Right atrium auricular region (tissue), 2 donors: ENCODE data around the gene ITSN1. TPM values are rescaled to one million over a fixed set of nuclear protein-coding genes. Genes with fewer than 3 reads are reported as not detected.
"Not testable (repeated sequence)": the region's sequence is repeated elsewhere in the genome, so short reads cannot be mapped to it uniquely, and the experiment has no call there.

ENCODE experiments used
- DNase-seq: peaks from one replicate; pipeline ENCODE4 v3.0.0-alpha.2; 2019; ENCODE audit warnings: low spot score
- H3K27ac ChIP-seq, 2 donors: fragments of 200-600 bp; sonication (generic); 1 replicate in 1 of 2; 2 replicates in 1 of 2; pipeline ENCODE4 v1.5.1; 2016 to 2019
- H3K27me3 ChIP-seq, 2 donors: fragments of 200-600 bp; sonication (generic); one replicate each; pipeline versions ENCODE4 v1.5.1 to v1.6.0; 2017 to 2019
- H3K36me3 ChIP-seq: fragments of 200-600 bp; sonication (generic); one replicate; pipeline ENCODE4 v1.5.1; 2016
- H3K4me1 ChIP-seq, 2 donors: fragments of 200-600 bp; sonication (generic); one replicate each; pipeline versions ENCODE4 v1.5.1 to v1.6.0; 2017 to 2019
- H3K4me3 ChIP-seq, 2 donors: fragments of 200-600 bp; sonication (generic); 1 replicate in 1 of 2; 2 replicates in 1 of 2; pipeline ENCODE4 v1.5.1; 2017 to 2019; ENCODE audit warnings: mild to moderate bottlenecking in 1 of 2, moderate library complexity in 1 of 2
- H3K9me3 ChIP-seq, 2 donors: fragments of 200-600 bp; sonication (generic); one replicate each; pipeline ENCODE4 v1.5.1; 2019
- CTCF ChIP-seq, 2 donors: fragments of 200-600 bp; sonication (generic); IDR thresholded peaks; one replicate each; pipeline ENCODE4 v1.5.1; 2019; ENCODE audit warnings: antibody characterized with exemption in 2 of 2
- total RNA-seq, 2 donors: library from RNA; depleted of rRNA; stranded (reverse); fragments of >200 nt; gene quantifications; one replicate each; pipeline ENCODE4 v1.1.0, GENCODE V29; 2016

Gene ITSN1
- total RNA-seq, 2 donors from 2014 or later: 49.9 to 54.9 TPM

DNA sequence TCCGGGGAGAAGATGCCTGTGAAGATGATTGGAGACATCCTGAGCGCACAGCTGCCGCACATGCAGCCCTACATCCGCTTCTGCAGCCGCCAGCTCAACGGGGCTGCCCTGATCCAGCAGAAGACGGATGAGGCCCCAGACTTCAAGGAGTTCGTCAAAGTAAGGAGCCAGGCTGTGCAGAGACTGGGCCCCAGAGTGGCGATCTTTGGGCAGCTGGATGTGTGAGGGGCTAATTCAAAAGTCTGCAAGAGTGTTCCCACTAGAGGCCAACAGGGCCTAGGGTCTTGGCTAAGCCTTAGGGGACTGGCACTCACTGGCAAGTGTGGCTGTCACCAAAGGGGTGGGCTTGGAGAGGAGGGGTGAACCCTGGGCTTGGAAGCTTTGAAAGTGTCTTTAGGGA is 222.9 kb downstream of the ITSN1 start:
- Histone ChIP-seq H3K9me3 (no peaks in the 10 kb centered on the region), H3K27ac (no peak overlapping the region), H3K36me3 (no peaks in the 10 kb centered on the region), H3K27me3 (no peaks in the 10 kb centered on the region), H3K4me3 (no peak overlapping the region), H3K4me1 (no peaks in the 10 kb centered on the region)
- TF ChIP-seq CTCF (IDR thresholded peaks at IDR 0.05): no peak
- no peak for DNase-seq

- H3K27me3 ChIP-seq: no peaks in the 10 kb centered on the region
These were observed 223.8 kb downstream of the ITSN1 start for GRCh38 chr21:33865996-33866575.

GRCh38 chr21:33866826-33867225 is 224.5 kb downstream of the ITSN1 start:
- Histone ChIP-seq H3K36me3 (no peaks in the 10 kb centered on the region), H3K4me3 (no peak overlapping the region), H3K27ac (no peak overlapping the region)

More at GRCh38 chr21:33865996-33866575, 223.8 kb downstream of the ITSN1 start:
- no peaks in the 10 kb centered on the region for H3K36me3 ChIP-seq
- H3K4me3 ChIP-seq: no peak overlapping the region
- H3K4me1 ChIP-seq: no peaks in the 10 kb centered on the region
- DNase-seq: no peak
- no peaks in the 10 kb centered on the region for H3K9me3 ChIP-seq
- H3K27ac ChIP-seq: no peak overlapping the region
- no peak for TF ChIP-seq CTCF (IDR thresholded peaks at IDR 0.05)

DNA sequence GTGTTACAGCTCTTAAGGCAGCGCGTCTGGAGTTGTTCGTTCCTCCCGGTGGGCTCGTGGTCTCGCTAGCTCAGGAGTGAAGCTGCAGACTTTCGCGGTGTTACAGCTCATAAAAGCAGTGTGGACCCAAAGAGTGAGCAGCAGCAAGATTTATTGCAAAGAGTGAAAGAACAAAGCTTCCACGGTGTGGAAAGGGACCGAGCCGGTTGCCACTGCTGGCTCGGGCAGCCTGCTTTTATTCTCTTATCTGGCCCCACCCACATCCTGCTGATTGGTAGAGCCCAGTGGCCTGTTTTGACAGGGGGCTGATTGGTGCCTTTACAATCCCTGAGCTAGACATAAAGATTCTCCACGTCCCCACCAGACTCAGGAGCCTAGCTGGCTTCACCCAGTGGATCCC is 225.6 kb downstream of the ITSN1 start:
- H3K4me3 ChIP-seq, H3K4me1 ChIP-seq, H3K36me3 ChIP-seq, H3K9me3 ChIP-seq, DNase-seq, H3K27ac ChIP-seq, H3K27me3 ChIP-seq: not testable (repeated sequence)

More at GRCh38 chr21:33866826-33867225, 224.5 kb downstream of the ITSN1 start:
- Histone ChIP-seq H3K9me3 (no peaks in the 10 kb centered on the region), H3K4me1 (no peaks in the 10 kb centered on the region), H3K27me3 (no peaks in the 10 kb centered on the region)
- DNase-seq: no peak
- no peak for TF ChIP-seq CTCF (IDR thresholded peaks at IDR 0.05)

GRCh38 chr21:33869873-33870272 is 227.6 kb downstream of the ITSN1 start:
- Histone ChIP-seq H3K9me3 (no peaks in the 10 kb centered on the region), H3K27me3 (no peaks in the 10 kb centered on the region), H3K27ac (no peak overlapping the region), H3K36me3 (no peaks in the 10 kb centered on the region), H3K4me1 (no peaks in the 10 kb centered on the region), H3K4me3 (no peak overlapping the region)
- no peak for TF ChIP-seq CTCF (IDR thresholded peaks at IDR 0.05)
- DNase-seq: no peak

DNA sequence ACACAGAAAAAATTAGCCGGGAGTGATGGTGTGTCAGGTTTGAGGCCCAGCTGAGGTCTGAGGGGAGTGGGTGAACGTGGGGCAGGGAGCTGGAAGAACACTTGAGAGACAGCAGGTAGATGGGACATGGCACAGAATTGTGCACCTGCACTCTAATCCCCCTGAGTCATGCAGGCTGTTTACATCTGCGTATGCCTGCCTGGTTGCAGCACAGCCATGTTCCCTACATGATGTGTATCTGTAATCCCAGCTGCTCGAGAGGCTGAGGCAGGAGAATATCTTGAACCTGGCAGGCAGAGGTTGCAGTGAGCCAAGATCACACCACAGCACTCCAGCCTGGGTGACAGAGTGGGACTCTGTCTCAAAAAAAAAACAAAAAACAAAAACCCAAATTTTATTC is 228.5 kb downstream of the ITSN1 start:
- Histone ChIP-seq H3K27ac (no peak overlapping the region), H3K4me3 (no peak overlapping the region), H3K4me1 (no peaks in the 10 kb centered on the region), H3K27me3 (no peaks in the 10 kb centered on the region), H3K36me3 (no peaks in the 10 kb centered on the region), H3K9me3 (no peaks in the 10 kb centered on the region)
- no peak for DNase-seq
- no peak for TF ChIP-seq CTCF (IDR thresholded peaks at IDR 0.05)
